GM12872 (cell line): ENCODE results near the gene CPB1.

Source experiments
- TF ChIP-seq, protein P1 (sequence below): IDR thresholded peaks from 3 replicates; pipeline ENCODE4 v1.5.1; 2011; ENCODE audit warnings: low read depth, mild to moderate bottlenecking, low read length, moderate library complexity; ENCODE audit not compliant: insufficient read depth

Gene CPB1

DNA sequence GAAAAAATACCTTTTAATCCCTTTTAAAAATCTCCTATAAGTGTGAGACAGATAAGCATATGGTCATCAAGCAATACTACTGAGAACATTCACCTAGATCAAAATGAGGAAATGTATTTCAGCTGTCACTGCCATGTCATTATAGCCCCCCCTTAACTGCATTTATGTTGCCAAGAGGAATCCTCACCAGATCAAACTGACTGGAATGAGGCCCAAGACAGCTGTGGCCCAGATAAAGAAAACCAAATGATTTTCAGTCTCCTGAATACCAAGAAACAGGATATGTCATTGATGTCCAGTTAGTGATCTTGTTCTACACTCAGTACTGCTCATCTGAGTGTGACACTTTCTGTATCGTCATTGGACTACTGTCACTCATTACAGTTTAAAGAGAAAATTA is 35.1 kb upstream of the CPB1 start:
- TF ChIP-seq, protein P1, sequence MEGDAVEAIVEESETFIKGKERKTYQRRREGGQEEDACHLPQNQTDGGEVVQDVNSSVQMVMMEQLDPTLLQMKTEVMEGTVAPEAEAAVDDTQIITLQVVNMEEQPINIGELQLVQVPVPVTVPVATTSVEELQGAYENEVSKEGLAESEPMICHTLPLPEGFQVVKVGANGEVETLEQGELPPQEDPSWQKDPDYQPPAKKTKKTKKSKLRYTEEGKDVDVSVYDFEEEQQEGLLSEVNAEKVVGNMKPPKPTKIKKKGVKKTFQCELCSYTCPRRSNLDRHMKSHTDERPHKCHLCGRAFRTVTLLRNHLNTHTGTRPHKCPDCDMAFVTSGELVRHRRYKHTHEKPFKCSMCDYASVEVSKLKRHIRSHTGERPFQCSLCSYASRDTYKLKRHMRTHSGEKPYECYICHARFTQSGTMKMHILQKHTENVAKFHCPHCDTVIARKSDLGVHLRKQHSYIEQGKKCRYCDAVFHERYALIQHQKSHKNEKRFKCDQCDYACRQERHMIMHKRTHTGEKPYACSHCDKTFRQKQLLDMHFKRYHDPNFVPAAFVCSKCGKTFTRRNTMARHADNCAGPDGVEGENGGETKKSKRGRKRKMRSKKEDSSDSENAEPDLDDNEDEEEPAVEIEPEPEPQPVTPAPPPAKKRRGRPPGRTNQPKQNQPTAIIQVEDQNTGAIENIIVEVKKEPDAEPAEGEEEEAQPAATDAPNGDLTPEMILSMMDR: no peak

GRCh38 chr3:148796799-148797198 is 30.8 kb upstream of the CPB1 start:
- TF ChIP-seq, protein P1: no peak

DNA sequence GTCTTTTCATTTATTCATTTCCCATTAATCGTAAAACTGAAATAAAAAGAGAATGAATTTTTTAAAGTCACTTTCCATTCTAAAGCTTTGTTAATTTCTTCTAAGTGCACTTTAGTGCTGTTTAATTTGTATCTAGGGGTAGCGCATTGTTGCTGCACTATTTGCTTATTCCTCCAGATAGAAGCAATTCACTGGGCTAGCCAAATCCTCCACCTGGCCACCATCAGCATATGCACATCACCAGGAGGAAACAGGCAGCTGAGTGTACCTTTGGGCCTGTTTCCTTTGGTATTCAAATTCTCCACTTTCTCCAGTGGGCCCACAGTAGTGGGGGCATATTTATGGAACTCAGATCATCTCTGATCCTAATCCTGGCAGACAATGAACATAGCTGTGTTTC is 29.8 kb upstream of the CPB1 start:
- TF ChIP-seq, protein P1: no peak

- TF ChIP-seq, protein P1: no peak
These were observed 27.2 kb upstream of the CPB1 start for GRCh38 chr3:148800414-148800813.

- TF ChIP-seq, protein P1: no peak
These were observed 17.8 kb upstream of the CPB1 start for GRCh38 chr3:148809835-148810234.

DNA sequence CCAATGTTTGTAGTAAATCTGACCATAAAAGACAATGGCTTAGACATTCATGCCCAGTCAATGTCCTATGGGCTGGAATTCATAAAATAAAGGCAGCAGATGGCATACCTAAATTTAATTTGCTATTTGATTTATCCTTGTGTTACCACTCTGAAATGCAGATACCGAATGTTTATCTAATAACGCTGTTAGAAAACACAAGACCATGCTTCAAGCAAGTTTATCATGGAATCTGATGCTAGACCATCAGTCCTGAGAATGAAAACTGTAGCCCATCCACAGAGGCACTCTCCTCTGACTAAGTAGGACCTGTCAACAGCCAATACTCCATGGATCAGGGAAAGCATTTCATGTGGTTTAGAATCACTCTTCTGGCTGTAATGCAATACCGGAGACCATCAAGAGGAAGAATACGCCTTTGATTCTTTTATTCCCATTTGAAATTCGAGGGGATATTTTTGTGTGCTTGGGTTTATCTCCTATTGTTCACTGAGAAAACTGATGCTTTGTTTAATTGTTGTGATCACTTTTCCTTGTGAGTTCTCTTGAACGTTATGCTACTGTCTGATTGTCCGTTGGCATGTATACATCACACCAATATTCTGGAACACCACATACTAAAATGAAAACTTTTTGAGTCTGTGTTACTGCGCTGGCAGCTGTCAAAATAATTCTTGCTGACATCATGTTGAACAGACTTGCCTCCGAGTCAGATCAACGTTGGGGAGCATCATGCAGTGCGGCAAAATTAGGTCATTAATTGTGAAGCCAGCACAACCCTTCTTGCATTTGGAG is 12.1 kb upstream of the CPB1 start:
- TF ChIP-seq, protein P1: no peak

GRCh38 chr3:148816427-148816826 is 11.2 kb upstream of the CPB1 start:
- TF ChIP-seq, protein P1: no peak
